Fibroblast of the conjunctiva (primary cell): Measurements from ENCODE around the gene PHKG2.
A peak's percentile ranks its signal among the peaks of the same experiment; 100 is the strongest.

Experiments used
- DNase-seq: peaks from one replicate; pipeline ENCODE4 v3.0.0-alpha.2; 2010; ENCODE audit warnings: low read depth

The PHKG2 gene

GRCh38 chr16:30775392-30776188, 27.4 kb downstream of the PHKG2 start:
- peak; percentile 79 for DNase-seq

- no peak for DNase-seq
These were observed 29.5 kb downstream of the PHKG2 start for GRCh38 chr16:30777591-30778297.

GRCh38 chr16:30778549-30779244, 30.5 kb downstream of the PHKG2 start:
- peak; percentile 65 for DNase-seq

DNA sequence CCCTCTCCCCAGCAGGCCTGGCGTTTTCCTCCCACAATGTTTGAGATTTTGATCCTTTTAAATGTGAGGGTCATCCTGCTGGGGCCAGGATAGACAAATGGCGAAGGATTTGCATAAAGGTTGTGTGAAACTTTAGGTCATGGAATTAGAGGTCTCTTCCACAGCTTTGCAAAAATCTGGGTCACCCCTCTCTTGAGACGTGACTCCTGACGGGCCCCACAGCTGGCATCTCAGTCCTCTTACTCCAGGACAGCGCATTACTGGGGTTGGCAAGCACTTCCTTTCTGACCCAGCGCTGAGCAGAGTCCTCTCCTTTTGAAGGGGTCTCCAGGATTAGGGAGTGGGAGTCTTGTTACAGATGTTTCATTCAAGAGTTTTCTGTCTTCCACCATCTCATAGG, 31.4 kb downstream of the PHKG2 start:
- DNase-seq: no peak

DNA sequence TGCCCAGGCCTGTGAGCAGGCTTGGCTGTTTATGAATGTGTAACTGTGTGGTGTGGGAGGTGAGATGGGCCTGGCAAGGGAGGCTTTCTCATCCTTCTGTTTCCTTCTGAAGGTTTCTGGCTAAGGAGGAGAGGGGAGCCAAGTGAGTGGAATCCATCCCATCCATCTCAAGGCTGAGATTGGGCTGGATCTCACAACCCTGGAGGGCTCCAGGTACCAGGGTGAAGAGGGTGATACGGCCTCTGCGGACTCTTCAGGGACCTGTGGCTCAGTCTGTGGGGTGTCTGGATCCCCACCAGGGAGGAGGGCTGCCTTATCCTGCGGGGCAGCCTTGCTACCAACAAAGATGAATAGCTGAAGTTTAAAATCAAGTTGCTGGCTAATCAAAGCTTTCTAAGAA, 31.8 kb downstream of the PHKG2 start:
- DNase-seq: no peak

DNA sequence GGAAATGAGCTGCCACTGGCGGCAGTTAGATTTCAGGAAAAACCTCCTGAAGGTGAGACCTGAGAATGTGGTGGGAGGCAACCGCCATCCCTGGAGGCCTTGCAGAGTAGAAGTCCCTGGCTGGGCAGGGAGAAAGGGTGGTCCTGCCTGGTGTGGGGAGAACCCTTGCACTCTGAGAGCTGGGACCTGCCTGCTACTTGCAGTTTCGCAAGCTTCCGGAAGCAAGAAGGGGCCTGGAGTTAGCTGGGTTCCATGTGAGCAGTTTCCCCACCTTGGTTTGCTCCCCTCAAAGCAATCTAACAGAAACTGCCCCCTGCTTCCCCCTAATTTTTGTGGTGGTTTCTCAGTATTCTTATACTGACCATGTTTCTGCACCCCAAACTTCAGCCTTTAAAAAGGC, 32.3 kb downstream of the PHKG2 start:
- DNase-seq: no peak

DNA sequence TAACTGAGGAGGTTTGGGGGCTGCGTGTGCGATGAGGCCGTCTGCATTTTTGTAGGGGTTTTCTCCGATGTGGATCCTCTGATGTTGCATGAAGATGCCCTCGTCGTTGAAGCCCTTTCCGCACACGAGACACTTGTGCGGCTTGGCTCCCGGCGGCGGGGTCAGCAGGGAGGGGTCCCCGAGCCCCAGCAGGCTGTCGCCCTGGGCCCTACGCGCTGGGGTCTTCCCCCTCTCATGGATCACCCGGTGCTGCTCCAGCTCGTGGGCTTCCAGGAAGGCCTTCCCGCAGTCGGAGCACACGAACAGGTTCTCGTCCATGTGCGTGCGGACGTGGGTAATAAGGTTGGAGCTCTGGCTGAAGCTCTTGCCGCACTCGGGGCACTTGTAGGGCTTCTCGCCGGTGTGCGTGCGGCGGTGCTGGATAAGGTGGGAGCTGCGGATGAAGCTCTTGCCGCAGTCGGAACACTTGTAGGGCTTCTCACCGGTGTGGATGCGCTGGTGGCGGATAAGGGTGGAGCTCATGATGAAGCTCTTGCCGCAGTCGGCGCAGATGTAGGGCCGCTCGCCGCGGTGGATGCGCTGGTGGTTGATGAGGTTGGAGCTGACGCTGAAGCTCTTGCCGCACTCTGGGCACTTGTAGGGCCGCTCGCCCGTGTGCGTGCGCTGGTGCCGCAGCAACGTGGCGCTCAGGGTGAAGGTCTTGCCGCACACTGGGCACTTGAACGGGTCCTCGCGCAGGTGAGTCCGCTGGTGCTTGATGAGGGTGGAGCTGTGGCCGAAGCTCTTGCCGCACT, 34.5 kb downstream of the PHKG2 start:
- DNase-seq: no peak

DNA sequence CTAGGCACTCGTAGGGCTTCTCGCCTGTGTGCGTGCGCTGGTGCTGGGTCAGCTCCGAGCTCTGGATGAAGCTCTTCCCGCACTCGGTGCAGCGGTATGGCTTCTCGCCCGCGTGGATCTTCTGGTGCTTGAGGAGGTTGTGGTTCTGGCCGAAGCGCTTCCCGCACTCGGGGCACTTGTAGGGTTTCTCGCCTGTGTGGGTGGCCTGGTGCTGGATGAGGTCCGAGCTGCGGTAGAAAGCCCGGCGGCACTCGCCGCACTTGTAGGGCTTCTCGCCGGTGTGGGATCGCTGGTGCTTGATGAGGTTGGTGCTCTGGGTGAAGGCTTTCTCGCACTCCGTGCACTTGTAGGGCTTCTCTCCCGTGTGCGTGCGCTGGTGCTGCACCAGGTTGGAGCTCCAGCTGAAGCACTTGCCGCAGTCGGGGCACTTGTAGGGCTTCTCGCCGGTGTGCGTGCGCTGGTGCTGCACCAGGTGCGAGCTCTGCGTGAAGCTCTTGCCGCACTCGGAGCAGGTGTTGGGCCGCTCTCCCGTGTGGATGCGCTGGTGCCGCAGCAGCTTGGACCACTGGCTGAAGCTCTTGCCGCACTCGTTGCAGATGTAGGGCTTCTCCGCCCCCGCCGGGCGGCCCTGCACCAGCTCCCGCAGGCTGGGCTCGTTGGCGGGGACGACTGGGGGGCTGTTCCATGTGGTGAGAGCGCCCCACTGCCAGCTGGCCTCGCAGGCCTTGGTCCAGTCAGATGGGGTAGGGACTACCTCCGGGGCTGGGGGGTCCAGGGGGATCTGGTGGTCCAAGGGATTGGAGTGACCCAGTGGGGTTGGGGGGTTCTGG, 35.3 kb downstream of the PHKG2 start:
- DNase-seq: no peak

- no peak for DNase-seq
These were observed 36.0 kb downstream of the PHKG2 start for GRCh38 chr16:30784215-30784614.

GRCh38 chr16:30785126-30786106, 37.2 kb downstream of the PHKG2 start:
- no peak for DNase-seq

GRCh38 chr16:30786115-30786935, 38.1 kb downstream of the PHKG2 start:
- DNase-seq: no peak

DNA sequence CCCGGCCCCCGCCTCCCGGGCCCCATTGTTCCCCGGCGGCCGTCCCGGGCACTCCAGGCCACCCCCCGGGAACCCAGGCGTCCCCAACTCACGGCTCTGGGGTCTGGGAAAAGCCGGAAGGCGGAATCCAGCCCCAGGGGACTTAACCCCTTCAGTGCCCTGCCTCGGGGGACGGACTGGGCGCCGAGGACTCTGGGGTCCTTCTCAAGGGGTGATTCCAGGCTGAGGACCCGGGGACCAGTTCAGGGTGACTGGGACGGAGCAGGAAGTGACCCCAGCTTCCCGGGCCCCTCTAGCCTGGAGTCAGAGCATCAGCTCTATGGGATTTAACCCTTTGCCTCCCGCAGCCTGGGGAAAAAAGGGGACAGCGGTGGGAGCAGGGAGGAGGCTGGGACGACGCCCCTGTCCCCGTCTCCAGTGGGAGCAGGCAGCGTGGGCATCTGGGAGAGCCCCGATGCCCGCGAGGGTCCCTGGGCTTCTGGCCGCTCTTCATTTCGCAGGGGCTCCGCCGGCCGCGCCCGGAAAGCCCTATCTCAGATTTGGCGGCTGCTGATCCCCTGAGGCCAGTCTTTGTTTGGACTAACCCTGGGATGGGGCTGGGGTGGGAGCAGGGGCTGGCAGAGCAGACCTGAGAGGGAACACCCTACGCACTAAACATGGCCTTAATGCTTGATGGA, 38.8 kb downstream of the PHKG2 start, which contains the start of gene ZNF629:
Gene ZNF629, minus strand, starts transcription at position 270 of the 677 bp plus-strand sequence. CDS start 2,723 bp downstream, outside the sequence.
- DNase-seq: no peak

DNA sequence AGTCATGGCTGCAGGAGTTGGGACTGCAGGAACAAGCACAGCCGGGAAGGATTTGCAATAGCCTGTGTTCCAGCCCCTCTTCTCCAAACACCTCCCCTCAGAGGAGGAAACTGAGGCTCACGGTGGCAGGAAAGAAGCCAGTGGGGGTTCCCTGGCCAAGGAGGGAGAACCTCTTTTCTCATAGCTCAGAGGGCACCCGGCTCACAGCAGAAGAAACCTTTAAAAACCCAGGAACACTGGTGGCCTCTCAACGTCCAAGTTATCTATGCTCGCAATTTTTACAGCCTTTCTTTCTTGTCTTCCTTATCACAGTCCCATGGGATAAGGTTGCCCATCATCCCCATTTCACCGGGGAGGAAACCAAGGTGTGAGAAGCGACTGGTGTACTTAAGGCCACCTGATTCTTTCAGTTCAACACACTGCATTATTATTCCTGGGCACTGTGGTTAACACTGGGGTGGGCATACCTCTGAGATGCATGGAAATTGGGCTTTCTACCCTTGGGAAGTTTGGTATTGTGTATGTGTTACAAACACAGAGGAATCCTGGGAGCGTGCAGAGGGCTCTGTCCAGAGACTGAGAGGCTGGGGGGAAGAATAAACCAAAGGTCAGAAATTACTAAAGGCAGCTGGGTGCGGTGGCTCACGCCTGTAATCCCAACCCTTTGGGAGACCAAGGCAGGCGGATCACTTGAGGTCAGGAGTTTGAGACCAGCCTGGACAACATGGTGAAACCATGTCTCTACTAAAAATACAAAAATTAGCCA, 39.6 kb downstream of the PHKG2 start:
- no peak for DNase-seq

DNA sequence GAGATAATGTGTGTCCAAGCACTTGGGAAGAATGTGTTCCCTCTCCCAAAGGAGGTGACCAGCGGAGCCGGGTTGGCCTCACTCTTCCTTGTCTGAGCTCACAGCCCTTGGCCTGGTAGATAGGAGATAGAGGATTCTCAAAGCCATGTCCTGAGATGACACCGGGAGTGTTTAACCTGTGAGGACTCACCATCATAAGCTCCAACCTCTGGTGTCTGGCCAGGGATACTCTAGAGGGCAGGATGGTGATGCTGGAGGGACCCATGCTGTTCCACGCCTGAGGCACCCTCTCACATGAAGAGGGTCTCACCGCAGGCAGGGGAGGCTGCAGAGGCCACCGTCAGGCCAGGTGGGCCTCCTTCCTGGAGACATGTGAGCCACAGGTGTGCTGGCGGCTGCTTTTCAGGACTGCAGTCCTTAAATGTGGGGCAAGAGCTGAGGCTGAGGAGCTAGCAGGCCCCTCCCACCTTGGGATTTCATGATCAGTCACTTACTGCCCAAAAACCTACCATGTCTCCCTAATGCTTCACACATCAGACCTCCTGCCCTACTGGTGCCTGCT, 45.4 kb downstream of the PHKG2 start:
- no peak for DNase-seq

GRCh38 chr16:30794634-30795033, 46.4 kb downstream of the PHKG2 start:
- DNase-seq: no peak

DNA sequence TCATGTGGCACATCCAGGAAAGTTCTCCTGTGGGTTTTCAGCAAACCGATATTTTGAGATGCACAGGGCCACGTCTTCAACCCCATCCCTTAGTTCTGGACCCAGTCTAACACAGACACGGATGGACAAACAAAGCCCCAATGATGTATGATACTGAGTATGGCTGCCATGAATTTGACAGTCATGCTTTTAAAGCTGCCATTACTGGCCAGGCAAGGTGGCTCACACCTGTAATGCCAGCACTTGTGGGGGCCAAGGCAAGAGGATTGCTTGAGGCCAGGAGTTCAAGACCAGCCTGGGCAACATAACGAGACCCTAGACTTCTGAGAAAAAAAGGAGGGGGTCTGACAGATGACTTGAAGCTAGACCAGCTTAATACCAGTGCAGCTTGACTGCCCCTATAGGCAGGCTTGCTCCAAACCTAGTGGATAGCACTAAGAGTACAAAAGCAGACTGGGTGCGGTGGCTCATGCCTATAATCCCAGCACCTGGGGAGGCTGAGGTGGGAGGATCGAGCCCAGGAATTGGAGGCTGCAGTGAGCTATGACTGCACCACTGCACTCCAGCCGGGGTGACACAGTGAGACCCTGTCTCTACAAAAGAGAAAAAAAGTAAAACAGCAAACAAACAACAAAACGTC, 49.6 kb downstream of the PHKG2 start:
- no peak for DNase-seq
